BLaER1 (cell line): Measurements from ENCODE around the gene TMEM131.
"Not testable (repeated sequence)": the region's sequence is repeated elsewhere in the genome, so short reads cannot be mapped to it uniquely, and the experiment has no call there.

Experiments used
- H3K27ac ChIP-seq: shearing (Covaris generic); formaldehyde crosslinking; 2 replicates; pipeline ENCODE4 v1.8.1; 2022
- H3K27me3 ChIP-seq: shearing (Covaris generic); formaldehyde crosslinking; 2 replicates; pipeline ENCODE4 v1.8.1; 2022
- H3K36me3 ChIP-seq: shearing (Covaris generic); formaldehyde crosslinking; 2 replicates; pipeline ENCODE4 v1.8.1; 2022
- H3K4me1 ChIP-seq: shearing (Covaris generic); formaldehyde crosslinking; 2 replicates; pipeline ENCODE4 v1.8.1; 2022
- H3K4me2 ChIP-seq: shearing (Covaris generic); formaldehyde crosslinking; 2 replicates; pipeline ENCODE4 v1.8.1; 2022
- H3K4me3 ChIP-seq: shearing (Covaris generic); formaldehyde crosslinking; 2 replicates; pipeline ENCODE4 v1.8.1; 2022
- H3K9ac ChIP-seq: shearing (Covaris generic); formaldehyde crosslinking; 2 replicates; pipeline ENCODE4 v1.8.1; 2022
- H3K9me3 ChIP-seq: shearing (Covaris generic); formaldehyde crosslinking; 2 replicates; pipeline ENCODE4 v1.8.1; 2022
- H4K20me1 ChIP-seq: shearing (Covaris generic); formaldehyde crosslinking; 2 replicates; pipeline ENCODE4 v1.8.1; 2022
- Cebpa-rat ChIP-seq: shearing (Covaris generic); IDR thresholded peaks from 2 replicates; pipeline ENCODE4 v1.8.1; 2022

Gene TMEM131

GRCh38 chr2:97995734-97996624 lies at the start of gene TMEM131:
Gene TMEM131, minus strand, starts transcription at chr2:97995948. Its CDS starts 286 bp downstream, at chr2:97995662.
- Histone ChIP-seq H3K27me3 (no peaks in the 10 kb centered on the region), H3K9me3 (no peaks in the 10 kb centered on the region), H3K4me2 (peak within 1 kb of the TSS; percentile 78), H4K20me1 (peaks cover 38% of the 10 kb centered on the region), H3K4me3 (peak within 1 kb of the TSS; percentile 97), H3K36me3 (no peaks in the 10 kb centered on the region), H3K9ac (peak within 1 kb of the TSS; percentile 96), H3K4me1 (peaks cover 33% of the 10 kb centered on the region), H3K27ac (peak within 1 kb of the TSS; percentile 97)
- TF ChIP-seq Cebpa-rat, result no peak

GRCh38 chr2:98044730-98045129 lies 49.0 kb upstream of the TMEM131 start:
- not testable (repeated sequence) for H4K20me1 ChIP-seq, H3K4me3 ChIP-seq, H3K4me2 ChIP-seq, H3K9ac ChIP-seq, H3K27ac ChIP-seq, H3K27me3 ChIP-seq, H3K36me3 ChIP-seq, H3K4me1 ChIP-seq
- H3K9me3 ChIP-seq, result peaks cover 13% of the 10 kb centered on the region

- Histone ChIP-seq H4K20me1 (no peaks in the 10 kb centered on the region), H3K36me3 (no peaks in the 10 kb centered on the region), H3K4me2 (no peak overlapping the region), H3K27ac (no peak overlapping the region), H3K4me3 (no peak overlapping the region), H3K27me3 (no peaks in the 10 kb centered on the region), H3K9me3 (peaks cover 13% of the 10 kb centered on the region), H3K4me1 (peaks cover 8% of the 10 kb centered on the region; the same call in 1 of the 2 replicates), H3K9ac (no peak overlapping the region)
- TF ChIP-seq Cebpa-rat, result no peak
Observed at GRCh38 chr2:98043101-98043500, 47.4 kb upstream of the TMEM131 start.

GRCh38 chr2:98040331-98040939 lies 44.7 kb upstream of the TMEM131 start:
- no peak overlapping the region for H3K9ac ChIP-seq
- no peaks in the 10 kb centered on the region for H3K27me3 ChIP-seq
- H3K4me1 ChIP-seq, result peaks cover 8% of the 10 kb centered on the region; the same call in 1 of the 2 replicates
- no peak overlapping the region for H3K4me3 ChIP-seq
- no peak for TF ChIP-seq Cebpa-rat
- no peak overlapping the region for H3K4me2 ChIP-seq
- H3K27ac ChIP-seq, result no peak overlapping the region
- H3K36me3 ChIP-seq, result no peaks in the 10 kb centered on the region
- H4K20me1 ChIP-seq, result no peaks in the 10 kb centered on the region
- peaks cover 13% of the 10 kb centered on the region for H3K9me3 ChIP-seq

- Histone ChIP-seq H3K36me3 (no peaks in the 10 kb centered on the region), H3K9me3 (peaks cover 2% of the 10 kb centered on the region), H3K27me3 (no peaks in the 10 kb centered on the region), H3K9ac (no peak overlapping the region), H3K4me1 (peaks cover 8% of the 10 kb centered on the region; the same call in 1 of the 2 replicates), H4K20me1 (no peaks in the 10 kb centered on the region), H3K4me2 (no peak overlapping the region), H3K27ac (no peak overlapping the region), H3K4me3 (no peak overlapping the region)
- no peak for TF ChIP-seq Cebpa-rat
Observed at GRCh38 chr2:98039085-98039756, 43.5 kb upstream of the TMEM131 start.

GRCh38 chr2:98037666-98038336 lies 42.1 kb upstream of the TMEM131 start:
- H3K27me3 ChIP-seq, result no peaks in the 10 kb centered on the region
- no peak overlapping the region for H3K4me2 ChIP-seq
- no peak overlapping the region for H3K9ac ChIP-seq
- H4K20me1 ChIP-seq, result no peaks in the 10 kb centered on the region
- H3K27ac ChIP-seq, result no peak overlapping the region
- H3K4me1 ChIP-seq, result peaks cover 8% of the 10 kb centered on the region; the same call in 1 of the 2 replicates
- H3K4me3 ChIP-seq, result no peak overlapping the region
- H3K9me3 ChIP-seq, result no peaks in the 10 kb centered on the region
- no peaks in the 10 kb centered on the region for H3K36me3 ChIP-seq
- TF ChIP-seq Cebpa-rat, result no peak

GRCh38 chr2:98037206-98037605 lies 41.5 kb upstream of the TMEM131 start:
- Histone ChIP-seq H3K4me1 (peaks cover 8% of the 10 kb centered on the region; the same call in 1 of the 2 replicates), H3K4me2 (no peak overlapping the region), H3K9me3 (no peaks in the 10 kb centered on the region), H3K27me3 (no peaks in the 10 kb centered on the region), H4K20me1 (no peaks in the 10 kb centered on the region), H3K27ac (no peak overlapping the region), H3K9ac (no peak overlapping the region), H3K36me3 (no peaks in the 10 kb centered on the region), H3K4me3 (no peak overlapping the region)
- TF ChIP-seq Cebpa-rat, result no peak

- no peaks in the 10 kb centered on the region for H3K27me3 ChIP-seq
- H3K4me2 ChIP-seq, result no peak overlapping the region
- H4K20me1 ChIP-seq, result no peaks in the 10 kb centered on the region
- H3K36me3 ChIP-seq, result no peaks in the 10 kb centered on the region
- H3K9me3 ChIP-seq, result no peaks in the 10 kb centered on the region
- peaks cover 8% of the 10 kb centered on the region; the same call in 1 of the 2 replicates for H3K4me1 ChIP-seq
- H3K4me3 ChIP-seq, result no peak overlapping the region
- H3K9ac ChIP-seq, result no peak overlapping the region
- H3K27ac ChIP-seq, result no peak overlapping the region
- no peak for TF ChIP-seq Cebpa-rat
Observed at GRCh38 chr2:98036349-98037000, 40.7 kb upstream of the TMEM131 start.

GRCh38 chr2:98034745-98035144 lies 39.0 kb upstream of the TMEM131 start:
- no peaks in the 10 kb centered on the region for H3K27me3 ChIP-seq
- H3K4me3 ChIP-seq, result no peak overlapping the region
- no peak overlapping the region for H3K9ac ChIP-seq
- H3K4me1 ChIP-seq, result peaks cover 7% of the 10 kb centered on the region; the same call in 1 of the 2 replicates
- H3K9me3 ChIP-seq, result no peaks in the 10 kb centered on the region
- no peak for TF ChIP-seq Cebpa-rat
- no peak overlapping the region for H3K4me2 ChIP-seq
- H3K36me3 ChIP-seq, result no peaks in the 10 kb centered on the region
- H3K27ac ChIP-seq, result no peak overlapping the region
- no peaks in the 10 kb centered on the region for H4K20me1 ChIP-seq
